ENCODE results near the gene LSAMP.

- TF ChIP-seq, protein P1, sequence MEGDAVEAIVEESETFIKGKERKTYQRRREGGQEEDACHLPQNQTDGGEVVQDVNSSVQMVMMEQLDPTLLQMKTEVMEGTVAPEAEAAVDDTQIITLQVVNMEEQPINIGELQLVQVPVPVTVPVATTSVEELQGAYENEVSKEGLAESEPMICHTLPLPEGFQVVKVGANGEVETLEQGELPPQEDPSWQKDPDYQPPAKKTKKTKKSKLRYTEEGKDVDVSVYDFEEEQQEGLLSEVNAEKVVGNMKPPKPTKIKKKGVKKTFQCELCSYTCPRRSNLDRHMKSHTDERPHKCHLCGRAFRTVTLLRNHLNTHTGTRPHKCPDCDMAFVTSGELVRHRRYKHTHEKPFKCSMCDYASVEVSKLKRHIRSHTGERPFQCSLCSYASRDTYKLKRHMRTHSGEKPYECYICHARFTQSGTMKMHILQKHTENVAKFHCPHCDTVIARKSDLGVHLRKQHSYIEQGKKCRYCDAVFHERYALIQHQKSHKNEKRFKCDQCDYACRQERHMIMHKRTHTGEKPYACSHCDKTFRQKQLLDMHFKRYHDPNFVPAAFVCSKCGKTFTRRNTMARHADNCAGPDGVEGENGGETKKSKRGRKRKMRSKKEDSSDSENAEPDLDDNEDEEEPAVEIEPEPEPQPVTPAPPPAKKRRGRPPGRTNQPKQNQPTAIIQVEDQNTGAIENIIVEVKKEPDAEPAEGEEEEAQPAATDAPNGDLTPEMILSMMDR (IDR thresholded peaks at IDR 0.05) = no peak
- TF ChIP-seq POLR2A (IDR thresholded peaks at IDR 0.05) = no peak
Observed at GRCh38 chr3:116444819-116445310, 422 bp downstream of the LSAMP start.
